ENCODE measurements around the gene TMEM108.

DNA sequence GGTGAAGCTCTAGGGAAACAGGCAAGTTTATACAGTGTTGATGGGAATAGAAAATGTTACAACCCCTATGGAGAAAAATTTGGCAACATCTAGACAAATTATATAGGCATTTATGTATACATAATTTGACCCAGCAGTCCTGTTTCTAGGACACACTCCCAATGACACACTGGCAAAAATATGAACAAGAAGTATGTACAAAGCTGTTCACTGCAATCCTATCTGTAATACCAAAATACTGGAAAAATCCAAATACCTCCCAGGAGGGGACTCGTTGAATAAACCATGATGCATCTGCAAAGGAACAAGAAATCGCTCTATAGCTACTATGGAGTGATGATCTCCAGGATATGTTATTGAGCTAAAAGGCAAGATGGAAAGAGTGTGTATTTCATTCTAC lies 370.2 kb downstream of the TMEM108 start:
- TF ChIP-seq, protein P1, sequence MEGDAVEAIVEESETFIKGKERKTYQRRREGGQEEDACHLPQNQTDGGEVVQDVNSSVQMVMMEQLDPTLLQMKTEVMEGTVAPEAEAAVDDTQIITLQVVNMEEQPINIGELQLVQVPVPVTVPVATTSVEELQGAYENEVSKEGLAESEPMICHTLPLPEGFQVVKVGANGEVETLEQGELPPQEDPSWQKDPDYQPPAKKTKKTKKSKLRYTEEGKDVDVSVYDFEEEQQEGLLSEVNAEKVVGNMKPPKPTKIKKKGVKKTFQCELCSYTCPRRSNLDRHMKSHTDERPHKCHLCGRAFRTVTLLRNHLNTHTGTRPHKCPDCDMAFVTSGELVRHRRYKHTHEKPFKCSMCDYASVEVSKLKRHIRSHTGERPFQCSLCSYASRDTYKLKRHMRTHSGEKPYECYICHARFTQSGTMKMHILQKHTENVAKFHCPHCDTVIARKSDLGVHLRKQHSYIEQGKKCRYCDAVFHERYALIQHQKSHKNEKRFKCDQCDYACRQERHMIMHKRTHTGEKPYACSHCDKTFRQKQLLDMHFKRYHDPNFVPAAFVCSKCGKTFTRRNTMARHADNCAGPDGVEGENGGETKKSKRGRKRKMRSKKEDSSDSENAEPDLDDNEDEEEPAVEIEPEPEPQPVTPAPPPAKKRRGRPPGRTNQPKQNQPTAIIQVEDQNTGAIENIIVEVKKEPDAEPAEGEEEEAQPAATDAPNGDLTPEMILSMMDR (IDR thresholded peaks at IDR 0.05) = no peak
- TF ChIP-seq POLR2A (IDR thresholded peaks at IDR 0.05) = no peak
